ENCODE measurements around the gene TRAPPC2.

DNA sequence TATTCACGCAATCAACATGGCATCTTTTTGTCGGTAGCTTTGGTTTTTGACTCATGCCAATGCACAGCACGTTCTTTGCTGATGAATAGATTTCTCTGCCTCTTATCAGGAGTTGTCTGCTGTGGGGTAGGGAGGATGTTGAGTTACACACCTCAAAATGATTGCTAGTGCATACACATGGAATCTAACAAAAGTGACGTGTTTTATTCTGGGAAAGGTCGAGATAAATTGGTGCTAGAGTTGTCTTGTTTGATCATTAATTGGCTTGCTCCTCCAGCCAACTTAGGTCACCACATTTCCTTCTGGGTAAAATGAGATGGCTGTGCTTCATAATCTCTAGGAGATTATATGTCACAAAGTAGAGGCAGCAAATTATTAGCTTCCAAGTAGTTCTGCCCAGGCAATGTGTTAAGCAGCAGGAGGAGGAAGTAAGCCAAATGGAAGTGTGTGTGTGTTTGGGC lies 41.6 kb downstream of the TRAPPC2 start:
- TF ChIP-seq, protein P1, sequence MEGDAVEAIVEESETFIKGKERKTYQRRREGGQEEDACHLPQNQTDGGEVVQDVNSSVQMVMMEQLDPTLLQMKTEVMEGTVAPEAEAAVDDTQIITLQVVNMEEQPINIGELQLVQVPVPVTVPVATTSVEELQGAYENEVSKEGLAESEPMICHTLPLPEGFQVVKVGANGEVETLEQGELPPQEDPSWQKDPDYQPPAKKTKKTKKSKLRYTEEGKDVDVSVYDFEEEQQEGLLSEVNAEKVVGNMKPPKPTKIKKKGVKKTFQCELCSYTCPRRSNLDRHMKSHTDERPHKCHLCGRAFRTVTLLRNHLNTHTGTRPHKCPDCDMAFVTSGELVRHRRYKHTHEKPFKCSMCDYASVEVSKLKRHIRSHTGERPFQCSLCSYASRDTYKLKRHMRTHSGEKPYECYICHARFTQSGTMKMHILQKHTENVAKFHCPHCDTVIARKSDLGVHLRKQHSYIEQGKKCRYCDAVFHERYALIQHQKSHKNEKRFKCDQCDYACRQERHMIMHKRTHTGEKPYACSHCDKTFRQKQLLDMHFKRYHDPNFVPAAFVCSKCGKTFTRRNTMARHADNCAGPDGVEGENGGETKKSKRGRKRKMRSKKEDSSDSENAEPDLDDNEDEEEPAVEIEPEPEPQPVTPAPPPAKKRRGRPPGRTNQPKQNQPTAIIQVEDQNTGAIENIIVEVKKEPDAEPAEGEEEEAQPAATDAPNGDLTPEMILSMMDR (IDR thresholded peaks at IDR 0.05), result no peak
- no peak for TF ChIP-seq POLR2A (IDR thresholded peaks at IDR 0.05)
